ENCODE results near the gene ARMH2.

The ARMH2 gene

DNA sequence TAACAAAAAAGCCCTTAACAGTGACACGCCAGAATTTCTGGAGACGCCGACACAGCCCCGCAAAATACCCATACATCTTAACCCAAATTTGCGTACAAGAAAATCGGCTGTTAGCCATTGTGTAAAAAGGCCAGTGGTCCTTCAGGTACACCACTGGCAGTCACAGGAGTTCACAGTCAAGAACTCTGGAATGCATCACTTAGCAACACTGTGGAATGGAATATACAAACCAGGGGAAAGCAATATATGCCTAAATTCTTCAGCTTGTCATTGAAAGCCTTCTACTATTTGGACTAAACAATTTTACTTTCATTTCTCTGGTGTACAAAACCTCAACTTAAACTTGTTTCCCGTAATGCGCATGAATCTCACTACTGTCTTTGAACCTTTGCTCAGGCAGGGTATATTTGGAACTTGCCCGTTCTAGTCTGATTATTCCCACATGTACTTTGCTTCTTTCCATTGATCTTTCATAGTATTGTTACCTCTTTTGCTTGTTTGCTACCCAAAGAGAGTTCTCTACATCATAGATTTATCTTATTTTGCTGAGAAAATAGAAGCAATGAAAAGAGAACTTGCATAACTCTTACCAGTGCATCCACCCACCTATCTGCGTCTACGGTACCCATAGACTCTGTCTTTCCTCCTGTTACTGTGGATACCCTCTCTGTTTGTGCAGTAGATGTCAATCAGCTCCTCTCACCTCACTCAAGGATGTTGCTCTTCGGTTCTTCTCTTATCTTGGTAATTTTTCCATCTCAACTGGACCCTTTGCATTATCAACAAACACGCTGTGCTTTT, at the start of gene ARMH2:
ARMH2 (minus strand) TSS at position 178 of the 801 bp plus-strand sequence; CDS start at position 118, 60 bp downstream.
- no peak for DNase-seq

GRCh38 chr6:24848461-24848860, 49.7 kb upstream of the ARMH2 start:
- no peak for DNase-seq

DNA sequence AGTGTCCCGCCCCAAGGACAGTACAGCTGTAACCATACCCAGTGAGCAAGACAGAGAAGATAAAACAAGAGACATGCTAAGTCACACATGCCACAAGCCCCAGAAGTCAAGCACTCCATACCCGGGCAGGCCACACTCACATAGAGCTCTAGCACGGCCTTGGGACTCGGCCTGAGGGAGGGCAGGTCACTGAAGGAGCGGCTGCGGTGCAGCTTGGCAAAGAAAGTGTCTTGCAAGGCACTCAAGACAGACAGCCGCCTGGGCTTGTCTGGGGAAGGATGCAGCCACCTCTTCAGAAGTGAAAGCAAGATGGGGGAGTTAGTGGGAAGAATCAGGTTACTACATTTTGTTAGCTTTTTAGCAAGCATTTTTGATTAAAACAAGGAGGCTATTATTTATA, 48.7 kb upstream of the ARMH2 start:
- no peak for DNase-seq

- DNase-seq, result no peak
Measured at GRCh38 chr6:24845578-24845977, 46.9 kb upstream of the ARMH2 start.

DNA sequence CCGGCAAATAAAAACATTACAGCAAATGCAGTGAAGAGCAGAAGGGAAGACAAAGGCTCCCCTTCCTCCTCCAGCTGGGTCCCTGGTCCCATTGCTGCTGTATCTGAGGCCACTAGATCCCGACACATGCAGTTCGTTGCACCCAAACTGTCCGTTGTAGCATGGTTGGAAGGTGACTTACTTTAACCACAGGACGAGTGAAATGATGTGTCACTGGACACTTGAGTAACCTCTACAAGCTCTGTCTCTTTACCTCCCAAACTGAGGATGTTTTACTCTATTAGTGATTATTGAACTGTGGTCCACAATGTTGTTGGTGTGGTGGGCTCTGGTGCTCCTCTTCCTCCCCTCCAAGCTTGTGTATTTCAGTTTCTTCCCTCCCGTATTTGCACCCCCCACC, 46.2 kb upstream of the ARMH2 start:
- DNase-seq, result no peak

- DNase-seq, result no peak
Measured at GRCh38 chr6:24844061-24844460, 45.3 kb upstream of the ARMH2 start.

DNA sequence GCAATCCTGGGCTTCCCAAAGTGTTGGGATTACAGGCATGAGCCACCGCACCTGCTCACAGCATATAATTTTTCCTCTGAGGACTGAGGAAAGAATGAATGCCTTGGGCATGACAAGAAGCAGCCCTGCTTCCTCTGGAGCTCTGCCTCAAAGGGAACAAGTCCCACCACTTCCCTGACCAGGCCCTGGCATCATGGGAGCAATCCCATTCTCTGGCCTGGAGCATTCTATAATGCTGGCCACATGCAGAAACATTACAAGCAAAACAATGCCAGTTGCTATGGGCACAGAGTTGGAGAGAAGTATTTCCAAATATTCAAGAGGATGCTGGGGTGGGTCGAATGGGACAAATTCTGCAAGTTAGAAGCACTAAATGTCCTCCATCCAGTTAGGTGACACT, 41.5 kb upstream of the ARMH2 start:
- DNase-seq, result no peak

- no peak for DNase-seq
Measured at GRCh38 chr6:24838994-24839393, 40.3 kb upstream of the ARMH2 start.

DNA sequence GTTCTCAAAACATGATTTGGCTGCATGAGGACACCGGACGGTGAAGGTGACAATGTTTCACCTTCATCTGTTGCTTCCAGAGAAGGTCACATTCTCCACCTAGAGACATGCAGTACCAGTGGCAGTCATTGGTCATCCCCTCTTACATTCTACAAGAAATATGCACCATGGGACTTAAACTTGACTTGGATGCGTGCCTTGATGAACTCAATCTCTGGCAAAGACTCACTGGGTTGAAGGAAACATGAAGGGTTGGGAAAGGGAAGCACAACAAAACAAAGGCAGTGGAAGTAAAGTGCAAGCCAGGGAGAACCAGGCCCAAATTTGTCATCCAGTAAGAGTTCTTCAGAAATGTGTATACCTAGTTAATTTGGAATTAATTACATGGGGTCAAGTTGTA, 39.4 kb upstream of the ARMH2 start:
- DNase-seq, result no peak

DNA sequence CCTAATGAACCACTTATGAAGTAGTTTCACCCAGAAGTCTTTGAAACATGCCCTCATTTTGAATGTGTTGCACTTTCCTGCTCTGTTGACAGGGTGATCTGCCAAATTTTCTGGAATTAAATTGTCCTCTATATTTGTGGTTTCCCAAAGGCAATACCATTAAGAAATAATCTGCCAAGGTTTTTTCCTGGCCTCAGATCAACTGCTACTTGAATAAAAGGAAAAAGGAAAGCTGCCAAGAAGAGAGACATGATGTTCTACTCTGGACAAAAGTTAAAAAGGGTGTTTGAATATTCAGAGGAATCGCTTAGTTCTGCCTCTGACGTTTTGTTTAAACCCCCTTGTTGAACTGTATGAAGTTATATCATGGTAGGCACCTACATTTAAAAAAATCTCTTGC, 37.4 kb upstream of the ARMH2 start:
- no peak for DNase-seq

DNA sequence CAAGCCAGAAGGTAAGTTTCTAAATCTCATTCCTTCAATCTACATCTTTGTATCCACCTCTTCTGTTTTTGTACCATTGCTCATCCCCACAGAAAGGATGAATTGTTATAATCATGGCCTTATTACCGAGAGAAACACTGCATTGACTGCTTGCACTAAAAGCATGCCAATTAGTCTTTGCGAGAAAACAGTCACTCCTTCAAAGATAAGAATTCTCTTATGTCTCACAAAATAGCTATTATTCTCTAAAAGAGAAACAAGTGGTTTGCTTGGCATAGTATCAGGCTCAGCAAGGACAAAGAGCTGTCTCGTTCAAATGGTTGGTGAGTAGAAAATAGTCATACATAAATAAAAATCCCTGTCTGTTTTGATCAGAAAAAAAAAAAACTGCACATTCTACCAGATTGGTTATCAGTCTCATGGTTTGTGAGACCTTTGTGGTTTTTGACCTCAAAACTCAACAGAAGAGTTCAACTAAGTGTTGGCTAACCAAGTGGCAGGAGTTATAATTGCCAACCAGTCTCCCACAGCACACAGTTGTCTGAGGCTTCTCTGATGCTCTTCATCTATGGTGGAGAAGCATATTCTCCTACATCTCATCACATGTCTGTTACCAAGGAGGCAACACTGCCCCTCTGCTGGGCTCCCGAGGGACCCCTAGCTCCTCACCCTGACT, 35.1 kb upstream of the ARMH2 start:
- no peak for DNase-seq

DNA sequence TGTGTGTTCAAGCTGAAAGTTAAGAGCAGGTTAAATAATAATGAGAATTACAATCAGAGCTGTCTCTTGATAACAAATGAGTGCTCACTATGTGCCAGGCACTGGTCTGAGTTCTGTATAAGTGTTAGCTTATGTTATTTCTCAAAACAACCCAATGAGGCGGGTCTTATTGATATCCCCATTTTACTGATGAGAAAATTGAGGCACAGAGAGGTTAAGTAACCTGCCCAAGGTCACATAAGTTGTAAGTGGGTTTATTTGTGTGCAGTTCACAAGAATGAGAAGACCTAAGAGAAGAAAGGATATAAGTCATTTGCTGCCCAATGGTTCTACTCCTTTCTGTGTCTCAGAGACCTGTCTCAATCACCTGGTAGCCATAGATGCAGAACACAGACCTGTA, 34.1 kb upstream of the ARMH2 start:
- no peak for DNase-seq

GRCh38 chr6:24831771-24832716, 33.3 kb upstream of the ARMH2 start:
- DNase-seq, result no peak

DNA sequence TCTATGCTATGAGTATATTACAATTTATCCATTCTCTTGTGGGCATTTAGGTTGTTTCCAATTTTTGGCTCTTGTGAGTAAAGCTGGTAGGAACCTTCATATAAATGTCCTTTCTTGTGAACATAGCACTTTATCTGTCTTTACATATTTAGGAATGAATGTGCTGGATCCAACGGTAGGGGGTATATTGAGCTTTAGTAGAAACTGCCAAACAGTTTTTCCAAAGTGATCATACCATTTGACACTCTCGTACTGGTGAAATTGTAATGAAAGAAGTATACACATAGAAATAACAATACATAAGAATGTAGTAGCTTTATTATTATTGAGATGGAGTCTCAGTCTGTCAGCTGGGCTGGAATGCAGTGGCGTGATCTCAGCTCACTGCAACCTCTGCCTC, 30.9 kb upstream of the ARMH2 start:
- no peak for DNase-seq

DNA sequence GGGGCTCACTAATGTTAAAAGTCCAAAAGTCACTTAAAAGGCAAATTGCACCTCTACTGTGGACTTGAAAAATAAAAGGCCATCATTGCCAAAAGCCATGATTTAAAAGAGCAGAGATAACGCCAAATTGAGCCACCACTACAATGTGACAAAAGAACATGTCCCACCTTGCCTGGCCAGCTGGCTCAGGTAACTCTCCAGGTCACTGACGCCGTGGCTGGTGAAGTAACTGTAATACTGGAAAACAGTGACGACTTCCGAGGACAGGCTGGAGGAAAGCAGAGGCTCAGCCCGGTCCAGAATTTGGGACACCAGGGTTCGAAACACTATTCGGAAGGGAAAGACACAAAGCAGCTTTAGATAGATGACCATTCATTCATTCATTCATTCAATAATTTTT, 29.3 kb upstream of the ARMH2 start:
- DNase-seq, result no peak

- no peak for DNase-seq
Measured at GRCh38 chr6:24827162-24827561, 28.4 kb upstream of the ARMH2 start.

DNA sequence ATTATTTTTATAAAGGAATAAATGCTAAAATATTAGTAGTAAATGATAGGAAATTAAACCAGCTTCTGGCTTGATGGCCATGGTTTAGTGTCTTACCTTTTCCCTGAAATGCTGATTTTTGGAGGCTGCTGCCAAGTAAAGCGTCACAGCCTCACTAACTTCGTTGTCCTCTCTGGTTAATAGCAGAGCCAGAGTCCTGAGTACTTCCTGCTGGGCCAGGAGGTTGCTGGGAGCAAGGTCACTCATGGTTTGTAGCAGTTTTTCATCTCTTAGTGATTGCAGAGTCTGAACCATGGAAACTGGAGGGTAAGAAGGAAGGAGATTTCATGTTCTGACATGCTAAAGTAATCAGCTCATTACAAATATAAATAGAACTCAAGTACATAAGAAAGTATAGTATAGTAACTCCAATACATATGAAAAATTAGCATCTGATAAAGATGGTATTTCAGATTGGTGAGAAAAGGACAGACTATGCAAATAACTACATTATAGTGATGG, 26.5 kb upstream of the ARMH2 start:
- no peak for DNase-seq

DNA sequence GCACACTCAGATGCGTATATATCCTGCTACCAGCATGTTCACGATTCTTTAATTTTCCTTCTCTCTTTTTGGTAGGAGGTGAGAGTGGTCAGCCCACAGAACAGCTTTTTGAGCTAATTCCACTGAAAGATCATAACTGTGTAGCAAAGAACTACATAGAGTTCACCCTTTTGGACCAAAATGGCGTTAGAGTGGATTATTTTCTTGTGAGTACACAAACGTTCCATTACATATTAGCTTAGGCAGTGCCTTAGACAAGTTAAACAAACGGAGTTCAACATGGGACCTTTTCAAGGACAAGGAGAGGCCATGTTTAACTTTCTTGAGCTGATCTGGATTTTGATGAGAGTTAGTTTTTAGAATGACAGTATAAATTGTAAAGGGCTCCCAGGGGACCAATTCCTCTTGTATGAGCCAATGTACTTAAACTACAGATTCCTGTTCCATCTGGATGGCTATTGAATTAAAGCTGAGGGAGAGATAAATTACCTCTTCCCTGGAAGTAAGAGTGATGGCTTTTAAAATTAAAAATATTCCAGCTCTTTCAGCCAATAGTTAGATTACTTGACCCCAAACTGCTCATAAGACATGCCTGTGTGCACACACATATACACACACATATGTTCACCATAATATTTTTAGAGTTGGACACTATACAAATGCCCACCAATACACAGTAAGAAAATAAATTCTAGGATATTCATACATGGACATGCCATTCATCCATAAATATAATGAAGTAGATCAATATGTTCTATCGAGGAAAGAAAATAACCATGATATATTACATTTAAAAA, 25.6 kb upstream of the ARMH2 start:
- DNase-seq, result no peak

DNA sequence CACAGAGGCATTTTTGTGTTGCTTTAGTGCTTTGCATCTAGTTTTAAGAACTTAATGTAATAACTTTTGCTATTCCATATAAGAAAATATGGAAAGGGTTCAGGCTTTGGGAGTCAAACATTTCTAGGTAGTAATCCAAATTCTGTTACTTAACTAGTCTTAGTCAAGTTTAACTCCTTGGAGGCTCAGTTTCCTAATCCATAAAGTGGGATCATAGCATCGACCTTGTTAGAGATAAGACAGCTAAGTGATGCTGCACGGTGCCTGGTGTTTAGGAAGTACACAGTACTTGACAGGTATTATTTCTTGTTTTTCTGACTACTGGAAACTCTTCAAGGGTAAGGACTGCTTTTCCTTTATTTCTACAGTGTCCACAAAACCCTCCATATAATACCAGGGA, 24.5 kb upstream of the ARMH2 start:
- no peak for DNase-seq

- DNase-seq, result no peak
Measured at GRCh38 chr6:24822696-24823095, 24.0 kb upstream of the ARMH2 start.

GRCh38 chr6:24821860-24822444, 23.2 kb upstream of the ARMH2 start:
- no peak for DNase-seq

DNA sequence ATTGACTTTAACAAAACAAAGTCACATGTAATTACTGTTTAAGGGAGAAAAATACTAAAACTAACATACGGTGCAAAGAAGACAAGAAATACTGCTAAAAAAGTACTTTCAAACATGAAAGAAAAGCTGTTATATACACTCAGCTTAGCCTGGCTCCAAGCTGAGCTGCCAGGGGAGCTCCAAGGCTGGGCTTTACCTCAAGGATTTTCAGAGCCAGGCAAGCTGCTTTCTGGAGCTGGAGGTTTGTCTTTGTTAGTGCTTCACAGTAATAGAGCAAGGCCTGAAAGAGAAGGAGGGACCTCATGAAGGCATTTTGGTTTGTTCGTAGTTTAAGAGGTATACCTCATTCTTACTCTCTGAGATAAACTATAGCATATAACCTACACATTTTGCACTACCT, 19.6 kb upstream of the ARMH2 start:
- DNase-seq, result no peak

Measured in stimulated activated CD4-positive, alpha-beta T cell treated with anti-CD3 and anti-CD28 coated beads, Interleukin-12 subunit alpha, Interleukin-12 subunit beta, amount 100 ng/mL, for 4 hours (primary cell).